H9 (cell line): Measurements from ENCODE around the gene GALNT15. TPM values are rescaled to one million over a fixed set of nuclear protein-coding genes. Genes with fewer than 3 reads are reported as not detected.

Source experiments
- DNase-seq: peaks from one replicate; pipeline ENCODE4 v3.0.0-alpha.2; 2017
- H2AFZ ChIP-seq: one replicate; pipeline ENCODE4 v1.6.1; 2013; ENCODE audit warnings: mild to moderate bottlenecking, low read length, control low read depth, moderate library complexity
- H2AK5ac ChIP-seq: 2 replicates; pipeline ENCODE4 v1.6.1; 2013; ENCODE audit warnings: low read length, control low read depth, mixed read lengths; ENCODE audit not compliant: insufficient read length
- H2BK120ac ChIP-seq: one replicate; pipeline ENCODE4 v1.6.1; 2013; ENCODE audit warnings: low read depth, mild to moderate bottlenecking, low read length, control low read depth, inconsistent platforms; ENCODE audit not compliant: poor library complexity, severe bottlenecking
- H2BK12ac ChIP-seq: 2 replicates; pipeline ENCODE4 v1.6.1; 2013; ENCODE audit warnings: low read length, control low read depth, mixed read lengths, low read depth; ENCODE audit not compliant: insufficient read length
- H2BK15ac ChIP-seq: 2 replicates; pipeline ENCODE4 v1.6.1; 2013; ENCODE audit warnings: low read depth, low read length, control low read depth
- H2BK20ac ChIP-seq: one replicate; pipeline ENCODE4 v1.6.1; 2013; ENCODE audit warnings: low read depth, mild to moderate bottlenecking, low read length, control low read depth, inconsistent platforms; ENCODE audit not compliant: poor library complexity, severe bottlenecking
- H2BK5ac ChIP-seq: 2 replicates; pipeline ENCODE4 v1.6.1; 2013; ENCODE audit warnings: low read length, control low read depth, mixed read lengths; ENCODE audit not compliant: insufficient read length
- H3K14ac ChIP-seq: 2 replicates; pipeline ENCODE4 v1.6.1; 2013; ENCODE audit warnings: low read length, control low read depth; ENCODE audit not compliant: insufficient read depth
- H3K18ac ChIP-seq: 2 replicates; pipeline ENCODE4 v1.6.1; 2013; ENCODE audit warnings: low read depth, mild to moderate bottlenecking, mixed read lengths, low read length, control low read depth; ENCODE audit not compliant: insufficient read length
- H3K23ac ChIP-seq: 2 replicates; pipeline ENCODE4 v1.6.1; 2013; ENCODE audit warnings: low read length, control low read depth, mixed read lengths, low read depth; ENCODE audit not compliant: insufficient read length
- H3K23me2 ChIP-seq: 2 replicates; pipeline ENCODE4 v1.6.1; 2013; ENCODE audit warnings: low read depth, mild to moderate bottlenecking, mixed read lengths, low read length, control low read depth; ENCODE audit not compliant: insufficient read length, poor library complexity, severe bottlenecking
- H3K27ac ChIP-seq: 2 replicates; pipeline ENCODE4 v1.5.1; 2013; ENCODE audit warnings: low read length, control low read depth, mixed read lengths, low read depth; ENCODE audit not compliant: insufficient read length
- H3K27me3 ChIP-seq: 2 replicates; pipeline ENCODE4 v1.6.1; 2013; ENCODE audit warnings: low read length, control low read depth, inconsistent platforms; ENCODE audit not compliant: insufficient read depth
- H3K4ac ChIP-seq: 2 replicates; pipeline ENCODE4 v1.6.1; 2013; ENCODE audit warnings: low read depth, mild to moderate bottlenecking, control low read depth, inconsistent platforms, low read length, moderate library complexity
- H3K4me1 ChIP-seq: 2 replicates; pipeline ENCODE4 v1.6.1; 2013; ENCODE audit warnings: low read length, control low read depth, inconsistent platforms; ENCODE audit not compliant: insufficient read depth
- H3K4me2 ChIP-seq: 2 replicates; pipeline ENCODE4 v1.6.1; 2013; ENCODE audit warnings: low read length, control low read depth, mixed read lengths; ENCODE audit not compliant: insufficient read length, insufficient read depth
- H3K56ac ChIP-seq: 2 replicates; pipeline ENCODE4 v1.6.1; 2013; ENCODE audit warnings: low read depth, mild to moderate bottlenecking, mixed read lengths, low read length, control low read depth; ENCODE audit not compliant: insufficient read length
- H3K79me1 ChIP-seq: 2 replicates; pipeline ENCODE4 v1.6.1; 2013; ENCODE audit warnings: low read depth, mild to moderate bottlenecking, moderate library complexity, low read length, control low read depth, inconsistent platforms; ENCODE audit not compliant: insufficient read depth, poor library complexity, severe bottlenecking
- H3K79me2 ChIP-seq: 2 replicates; pipeline ENCODE4 v1.6.1; 2013; ENCODE audit warnings: low read length, control low read depth, inconsistent platforms; ENCODE audit not compliant: insufficient read depth
- H3K9ac ChIP-seq: 2 replicates; pipeline ENCODE4 v1.6.1; 2013; ENCODE audit warnings: low read length, control low read depth, mixed read lengths; ENCODE audit not compliant: insufficient read length; ENCODE audit errors: extremely low read depth
- H3K9me3 ChIP-seq: one replicate; pipeline ENCODE4 v1.6.1; 2013; ENCODE audit warnings: low read depth, low read length, inconsistent platforms; ENCODE audit not compliant: control insufficient read depth
- H3T11ph ChIP-seq: one replicate; pipeline ENCODE4 v1.6.1; 2013; ENCODE audit warnings: mild to moderate bottlenecking, low read length, control low read depth, inconsistent platforms
- H4K20me1 ChIP-seq: one replicate; pipeline ENCODE4 v1.6.1; 2013; ENCODE audit not compliant: control insufficient read depth, insufficient read length, insufficient read depth
- H4K5ac ChIP-seq: 2 replicates; pipeline ENCODE4 v1.6.1; 2013; ENCODE audit warnings: low read depth, mild to moderate bottlenecking, mixed read lengths, low read length, control low read depth; ENCODE audit not compliant: insufficient read length
- H4K8ac ChIP-seq: replicated peaks from 2 replicates; pipeline ENCODE4 v1.6.1; 2013; ENCODE audit warnings: low read length, control low read depth, mixed read lengths, low read depth; ENCODE audit not compliant: insufficient read length
- H4K91ac ChIP-seq: 2 replicates; pipeline ENCODE4 v1.6.1; 2013; ENCODE audit warnings: low read depth, mild to moderate bottlenecking, moderate library complexity, mixed read lengths, low read length, control low read depth; ENCODE audit not compliant: insufficient read length
- H3K27ac Mint-ChIP-seq, 3 experiments: 2 replicates in 2 of 3; 3 replicates in 1 of 3; pipeline ENCODE4 v1.8.0; 2020 to 2021; ENCODE audit warnings: mixed read lengths in 3 of 3, mild to moderate bottlenecking in 1 of 3, moderate library complexity in 1 of 3
- H3K27me3 Mint-ChIP-seq: 2 replicates; pipeline ENCODE4 v1.8.0; 2021; ENCODE audit warnings: low read depth, mild to moderate bottlenecking, moderate library complexity, mixed read lengths
- H3K36me3 Mint-ChIP-seq, 3 experiments: 2 replicates in 2 of 3; 3 replicates in 1 of 3; pipeline ENCODE4 v1.8.0; 2020 to 2021; ENCODE audit warnings: low read depth in 3 of 3, mixed read lengths in 3 of 3; ENCODE audit not compliant: insufficient read depth in 1 of 3
- H3K4me1 Mint-ChIP-seq, 2 experiments: 2 replicates each; pipeline ENCODE4 v1.8.0; 2020; ENCODE audit warnings: mixed read lengths in 2 of 2
- H3K4me3 Mint-ChIP-seq, 2 experiments: 2 replicates in 1 of 2; 3 replicates in 1 of 2; pipeline ENCODE4 v1.8.0; 2020 to 2021; ENCODE audit warnings: mild to moderate bottlenecking in 2 of 2, mixed read lengths in 2 of 2, moderate library complexity in 1 of 2
- H3K9me3 Mint-ChIP-seq, 2 experiments: 2 replicates in 1 of 2; 3 replicates in 1 of 2; pipeline ENCODE4 v1.8.0; 2020; ENCODE audit warnings: mild to moderate bottlenecking in 2 of 2, mixed read lengths in 2 of 2, moderate library complexity in 1 of 2
- CTCF ChIP-seq: fragments of 200-600 bp; sonication (generic); conservative IDR thresholded peaks from 3 replicates; pipeline ENCODE4 v1.8.0; 2021; ENCODE audit warnings: antibody characterized with exemption, mild to moderate bottlenecking
- WGBS: extraction: QIAGEN DNeasy Blood & Tissue Kit; methylation state at CpG from one replicate; pipeline ENCODE4 v1.1.7; 2013; ENCODE audit warnings: missing lambda C conversion rate, low lambda C conversion rate, mixed read lengths; ENCODE audit not compliant: insufficient read length; ENCODE audit errors: extremely low coverage; 5-methylcytosine and 5-hydroxymethylcytosine counted together
- total RNA-seq: library from RNA; stranded (reverse); gene quantifications from 2 replicates; pipeline ENCODE4 v1.2.1, GENCODE V29; 2021

Gene GALNT15
- total RNA-seq, 1 experiment from 2014 or later, result 0.04 TPM

GRCh38 chr3:16137044-16137443 is 37.4 kb upstream of the GALNT15 start:
- Mint-ChIP-seq H3K27me3 (peaks cover 6% of the 10 kb centered on the region), H3K4me1 (peaks cover 5 to 6% of the 10 kb centered on the region in 2 experiments; a peak in 2 of 4 replicates), H3K4me3 (no peak overlapping the region), H3K36me3 (no peaks in the 10 kb centered on the region; a peak in 2 of 7 replicates), H3K9me3 (peaks cover 7 to 13% of the 10 kb centered on the region in 2 experiments; a peak in 4 of 5 replicates), H3K27ac (no peak overlapping the region)
- H3K27ac ChIP-seq, result no peak overlapping the region
- H3K56ac ChIP-seq, result no peak overlapping the region
- no peaks in the 10 kb centered on the region for H3K27me3 ChIP-seq
- no peak overlapping the region for H3K4me2 ChIP-seq
- no peak for DNase-seq
- H2BK20ac ChIP-seq, result no peak overlapping the region
- TF ChIP-seq CTCF, result no peak
- H4K5ac ChIP-seq, result no peak overlapping the region
- no peak overlapping the region for H3K9ac ChIP-seq
- no peak overlapping the region for H2AK5ac ChIP-seq
- H2BK5ac ChIP-seq, result no peak overlapping the region
- H2BK12ac ChIP-seq, result no peak overlapping the region
- WGBS, result no CpG with 5 or more reads among the region's 1 CpG
- no peak overlapping the region for H3K4ac ChIP-seq
- H4K8ac ChIP-seq, result no peak overlapping the region
- no peak overlapping the region for H4K91ac ChIP-seq
- no peaks in the 10 kb centered on the region for H3K79me2 ChIP-seq
- no peak overlapping the region for H2BK15ac ChIP-seq
- H3T11ph ChIP-seq, result no peak overlapping the region
- no peak overlapping the region for H3K18ac ChIP-seq
- H3K79me1 ChIP-seq, result no peaks in the 10 kb centered on the region
- H3K9me3 ChIP-seq, result no peaks in the 10 kb centered on the region
- no peaks in the 10 kb centered on the region for H3K4me1 ChIP-seq
- H2BK120ac ChIP-seq, result no peak overlapping the region
- no peak overlapping the region for H2AFZ ChIP-seq
- no peak overlapping the region for H3K14ac ChIP-seq
- no peaks in the 10 kb centered on the region for H4K20me1 ChIP-seq
- no peaks in the 10 kb centered on the region for H3K23me2 ChIP-seq
- no peak overlapping the region for H3K23ac ChIP-seq
